ENCODE data around the gene TAGLN.

The TAGLN gene

GRCh38 chr11:117230999-117231841, 32.0 kb downstream of the TAGLN start:
- no peak for DNase-seq (ENCODE audit: low read depth in 3 of 3)

- peak in 1 of 3 experiments; percentile 36 for DNase-seq (ENCODE audit: low read depth in 3 of 3)
Measured at GRCh38 chr11:117231842-117232091, 32.6 kb downstream of the TAGLN start, which contains the start of gene PCSK7. TSS of gene PCSK7 (minus strand) at chr11:117232073. CDS start at chr11:117229844, 2,229 bp downstream.

- DNase-seq (ENCODE audit: low read depth in 3 of 3), result peak; percentile 51 to 72 (median 58)
Measured at GRCh38 chr11:117232092-117232878, 33.1 kb downstream of the TAGLN start, which contains the start of gene RNF214. TSS of gene RNF214 (plus strand) at chr11:117232671. CDS start at chr11:117234273, 1,602 bp downstream.

- no peak for DNase-seq (ENCODE audit: low read depth in 3 of 3)
Measured at GRCh38 chr11:117232911-117233409, 33.8 kb downstream of the TAGLN start.

- DNase-seq (ENCODE audit: low read depth in 3 of 3), result no peak
Measured at GRCh38 chr11:117238221-117238620, 39.1 kb downstream of the TAGLN start.

GRCh38 chr11:117239295-117239694, 40.1 kb downstream of the TAGLN start:
- no peak for DNase-seq (ENCODE audit: low read depth in 3 of 3)

- no peak for DNase-seq (ENCODE audit: low read depth in 3 of 3)
Measured at GRCh38 chr11:117248341-117248740, 49.2 kb downstream of the TAGLN start.

GRCh38 chr11:117249571-117249970, 50.4 kb downstream of the TAGLN start:
- no peak for DNase-seq (ENCODE audit: low read depth in 3 of 3)

GRCh38 chr11:117251506-117251905, 52.3 kb downstream of the TAGLN start:
- no peak for DNase-seq (ENCODE audit: low read depth in 3 of 3)

GRCh38 chr11:117255966-117256365, 56.8 kb downstream of the TAGLN start:
- DNase-seq (ENCODE audit: low read depth in 3 of 3), result no peak

GRCh38 chr11:117256573-117256972, 57.4 kb downstream of the TAGLN start:
- DNase-seq (ENCODE audit: low read depth in 3 of 3), result no peak

Data from stimulated activated CD4-positive, alpha-beta T cell treated with anti-CD3 and anti-CD28 coated beads, TNF-alpha, amount 100 ng/mL, for 24 hours (primary cell).